HG02870 (cell line): ENCODE measurements around the gene ZIC4.

ENCODE experiments used
- ATAC-seq: cut with Tn5 transposase; IDR thresholded peaks from one replicate; pipeline ENCODE4 v1.9.1; 2021; ENCODE audit warnings: mild to moderate bottlenecking, moderate library complexity; ENCODE audit not compliant: unreplicated experiment

ZIC4 gene

GRCh38 chr3:147405231-147406027 lies 914 bp downstream of the ZIC4 start:
- ATAC-seq = no peak

DNA sequence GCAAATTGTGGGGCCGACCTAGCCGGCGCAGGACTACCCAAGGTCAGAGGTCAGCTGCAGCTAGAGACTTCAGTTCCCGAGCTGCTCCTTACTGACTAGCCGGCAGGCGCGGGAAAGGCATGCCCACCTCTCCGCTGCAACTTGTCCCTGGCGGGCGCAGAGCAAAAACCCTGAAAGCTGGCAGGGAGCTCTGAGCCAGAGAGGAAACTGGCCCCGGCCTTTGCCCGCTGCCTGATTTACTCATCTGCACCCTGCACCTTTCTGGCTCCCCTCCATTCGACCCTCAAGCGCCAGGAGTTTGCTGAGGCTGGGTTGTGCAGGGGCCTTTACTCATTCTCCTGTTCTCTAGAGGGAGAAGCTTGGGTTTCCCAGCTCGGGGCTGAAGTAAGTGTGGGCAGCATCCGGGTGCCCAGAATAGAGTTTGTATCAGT lies 1.5 kb downstream of the ZIC4 start:
- ATAC-seq = no peak

DNA sequence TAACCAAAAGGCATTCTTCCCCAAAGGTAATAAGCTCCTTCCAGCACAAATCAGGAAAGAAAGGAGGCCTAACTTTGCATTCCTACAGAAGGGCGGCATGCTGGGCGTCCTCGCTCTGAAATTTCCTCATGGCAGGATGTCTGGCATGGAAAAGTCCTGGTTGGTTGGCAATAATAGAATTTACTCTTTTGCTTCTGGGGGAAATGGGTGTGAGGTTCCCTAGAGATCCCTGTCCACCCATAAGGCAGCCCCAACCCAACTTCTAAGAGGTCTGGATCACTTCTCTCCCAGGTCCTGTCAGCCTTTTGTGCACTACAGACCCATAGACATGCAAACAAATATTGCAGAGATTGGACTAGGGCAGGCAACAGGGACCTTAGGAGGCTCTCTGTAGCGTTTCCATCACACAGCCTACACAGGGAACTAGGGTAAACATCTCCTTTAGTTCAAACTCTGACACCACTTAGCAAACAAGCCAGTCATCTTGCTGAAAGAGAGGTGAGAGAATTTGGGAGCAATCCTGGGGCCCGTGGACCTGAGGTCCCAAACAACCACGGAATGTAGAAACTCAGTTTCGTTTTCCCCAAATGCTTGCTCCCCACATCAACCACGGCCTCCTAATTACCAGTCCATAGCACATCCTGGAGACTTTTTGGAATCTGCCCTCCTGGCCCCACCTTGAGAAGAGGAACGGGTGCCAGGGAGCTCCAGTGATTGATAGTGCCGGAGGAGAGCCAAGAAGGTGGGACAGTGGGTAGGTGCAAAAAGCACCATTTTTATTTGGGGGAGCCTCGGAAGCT lies 2.1 kb downstream of the ZIC4 start:
- no peak for ATAC-seq

DNA sequence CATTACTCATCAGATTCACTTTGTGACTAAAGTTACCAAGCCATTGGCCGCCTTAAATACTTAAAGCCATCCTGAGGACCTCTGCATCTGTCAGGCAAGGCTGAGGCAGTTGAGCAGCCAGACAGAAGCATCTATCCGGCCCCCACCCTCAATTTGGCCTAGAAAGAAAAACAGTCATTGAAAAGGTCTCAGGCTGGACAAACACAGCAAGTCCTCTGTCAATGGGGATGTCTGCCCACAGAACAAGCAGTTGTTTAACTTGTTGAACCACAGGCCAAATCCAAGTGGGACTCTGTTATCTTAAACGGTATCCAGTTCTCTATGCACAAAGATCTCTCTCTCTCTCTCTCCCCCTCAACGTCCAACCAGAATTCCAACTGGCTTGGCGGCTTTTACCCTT lies 2.8 kb downstream of the ZIC4 start:
- no peak for ATAC-seq

- ATAC-seq = no peak
Measured at GRCh38 chr3:147402159-147402558, 4.2 kb downstream of the ZIC4 start.

DNA sequence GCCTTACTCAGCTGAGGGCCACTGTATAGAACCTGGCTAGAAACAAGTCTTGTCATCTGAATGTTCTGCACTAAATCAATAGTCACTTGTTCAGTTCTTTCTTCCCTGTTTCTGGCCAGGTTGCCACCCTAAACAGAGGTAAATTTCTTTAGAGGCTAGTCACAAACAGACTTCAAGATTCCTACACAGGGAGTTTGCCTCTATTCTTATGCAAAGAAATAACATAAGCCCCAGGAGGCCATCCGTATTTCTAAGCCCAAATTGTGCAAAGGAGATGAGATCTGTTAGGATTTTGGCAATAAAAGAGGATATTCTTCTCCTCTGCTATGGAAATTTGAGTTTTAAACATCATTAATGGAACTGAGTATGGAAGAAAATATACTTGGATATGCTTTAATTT lies 4.9 kb downstream of the ZIC4 start:
- no peak for ATAC-seq

DNA sequence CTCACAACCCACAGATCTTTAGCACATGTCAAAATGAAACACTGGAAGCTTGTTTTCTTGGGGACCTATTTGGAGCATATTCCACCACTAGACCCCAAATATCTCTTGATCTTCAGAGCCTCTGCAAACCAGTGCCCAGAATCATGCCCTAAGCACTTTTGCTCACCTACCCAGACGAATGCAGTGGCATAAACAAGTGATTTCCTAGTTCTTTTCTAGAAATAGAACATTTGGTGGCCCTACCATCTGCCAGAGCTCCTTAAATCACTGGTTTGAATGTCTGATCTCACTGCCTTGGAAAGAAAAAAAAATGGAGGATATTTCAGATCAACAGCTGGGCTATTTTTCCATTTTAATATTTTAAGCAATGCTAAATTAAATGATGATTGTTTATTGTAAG lies 5.3 kb downstream of the ZIC4 start:
- no peak for ATAC-seq

GRCh38 chr3:147400111-147400510 lies 6.2 kb downstream of the ZIC4 start:
- no peak for ATAC-seq

GRCh38 chr3:147398813-147399534 lies 7.4 kb downstream of the ZIC4 start:
- no peak for ATAC-seq

DNA sequence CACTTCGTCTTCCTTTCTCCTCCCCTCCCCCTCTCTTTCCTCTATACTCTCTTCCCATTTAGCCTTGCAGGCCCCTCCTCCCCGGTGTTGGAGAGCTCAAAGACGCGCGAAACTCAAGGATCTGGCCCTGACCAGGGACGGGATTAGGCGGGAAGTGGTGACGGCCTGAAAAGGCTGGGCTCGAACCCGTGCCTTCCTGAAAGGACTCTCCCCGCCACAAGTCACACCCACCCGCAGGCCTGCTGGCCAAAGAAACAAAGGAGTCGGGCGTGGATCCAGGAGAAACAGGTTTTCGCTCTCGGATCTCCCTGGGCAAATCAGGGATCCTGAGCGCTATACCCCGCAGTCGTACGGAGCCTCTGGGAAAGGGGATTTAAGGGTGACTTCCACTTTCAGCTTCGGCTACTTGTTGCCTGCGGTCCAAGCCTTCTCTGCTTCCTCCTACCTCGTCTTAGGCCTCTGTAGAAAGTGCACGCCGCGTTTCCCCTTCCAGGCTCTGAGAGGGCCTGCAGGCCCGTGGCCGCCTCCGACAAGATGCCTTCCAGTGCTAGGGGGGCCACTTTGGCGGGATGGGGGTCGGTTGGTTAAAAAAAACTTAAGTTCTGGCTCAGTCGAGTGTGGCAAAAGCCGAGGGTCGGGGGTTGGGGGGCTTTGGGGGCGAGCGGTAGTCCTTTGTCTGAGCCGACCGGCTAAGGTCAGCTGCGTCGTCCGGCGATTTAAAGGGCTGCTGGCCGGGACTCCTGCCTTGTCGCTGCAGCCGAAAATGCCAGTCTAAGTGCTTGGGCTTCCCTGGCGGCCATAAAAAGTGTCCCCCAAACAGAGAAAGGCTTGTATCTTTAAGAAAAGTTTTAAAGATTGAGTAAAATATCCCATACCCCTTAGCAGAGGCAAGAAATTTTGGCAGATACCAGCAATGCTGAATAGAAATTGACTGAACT lies 8.2 kb downstream of the ZIC4 start:
- ATAC-seq = no peak

- no peak for ATAC-seq
Measured at GRCh38 chr3:147397155-147397874, 9.0 kb downstream of the ZIC4 start.

- no peak for ATAC-seq
Measured at GRCh38 chr3:147396712-147397046, 9.7 kb downstream of the ZIC4 start.

DNA sequence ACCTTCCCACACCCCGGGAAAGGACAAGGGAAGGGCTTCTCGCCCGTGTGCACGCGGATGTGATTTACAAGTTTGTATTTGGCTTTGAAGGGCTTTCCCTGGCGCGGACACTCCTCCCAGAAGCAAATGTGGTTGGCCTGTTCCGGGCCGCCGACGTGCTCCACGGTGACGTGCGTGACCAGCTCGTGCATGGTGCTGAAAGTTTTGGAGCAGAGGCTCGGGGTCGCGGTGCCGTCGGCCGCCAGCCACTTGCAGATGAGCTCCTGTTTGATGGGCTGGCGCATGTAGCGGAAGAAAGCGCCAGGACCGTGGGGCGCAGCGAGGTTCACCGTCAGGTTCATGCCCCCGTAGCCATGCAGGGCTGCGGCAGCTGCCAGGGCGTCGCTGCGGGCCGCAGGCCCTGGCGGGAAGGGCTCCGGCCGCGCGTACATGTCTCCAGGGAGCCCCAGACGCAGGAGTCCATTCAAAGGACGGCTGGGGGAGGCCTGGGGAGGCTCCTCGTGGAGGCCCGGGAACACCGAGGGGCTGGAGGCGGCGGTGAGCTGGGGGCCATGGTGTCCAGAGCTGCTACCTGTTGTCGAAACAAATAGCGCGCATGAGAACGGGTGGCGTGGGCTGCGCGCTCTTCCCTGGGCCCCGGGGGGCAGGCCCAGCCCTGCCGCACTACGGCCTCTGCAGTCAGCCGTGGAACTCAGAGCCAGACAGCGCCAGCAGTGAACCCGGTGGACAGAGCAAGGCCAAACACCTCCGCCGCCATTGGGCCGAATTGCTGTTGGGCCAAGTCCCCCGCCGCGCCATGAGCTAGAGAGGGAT lies 10.2 kb downstream of the ZIC4 start:
- no peak for ATAC-seq

- ATAC-seq = no peak
Measured at GRCh38 chr3:147394884-147395225, 11.5 kb downstream of the ZIC4 start.

GRCh38 chr3:147393943-147394883 lies 12.1 kb downstream of the ZIC4 start:
- no peak for ATAC-seq

DNA sequence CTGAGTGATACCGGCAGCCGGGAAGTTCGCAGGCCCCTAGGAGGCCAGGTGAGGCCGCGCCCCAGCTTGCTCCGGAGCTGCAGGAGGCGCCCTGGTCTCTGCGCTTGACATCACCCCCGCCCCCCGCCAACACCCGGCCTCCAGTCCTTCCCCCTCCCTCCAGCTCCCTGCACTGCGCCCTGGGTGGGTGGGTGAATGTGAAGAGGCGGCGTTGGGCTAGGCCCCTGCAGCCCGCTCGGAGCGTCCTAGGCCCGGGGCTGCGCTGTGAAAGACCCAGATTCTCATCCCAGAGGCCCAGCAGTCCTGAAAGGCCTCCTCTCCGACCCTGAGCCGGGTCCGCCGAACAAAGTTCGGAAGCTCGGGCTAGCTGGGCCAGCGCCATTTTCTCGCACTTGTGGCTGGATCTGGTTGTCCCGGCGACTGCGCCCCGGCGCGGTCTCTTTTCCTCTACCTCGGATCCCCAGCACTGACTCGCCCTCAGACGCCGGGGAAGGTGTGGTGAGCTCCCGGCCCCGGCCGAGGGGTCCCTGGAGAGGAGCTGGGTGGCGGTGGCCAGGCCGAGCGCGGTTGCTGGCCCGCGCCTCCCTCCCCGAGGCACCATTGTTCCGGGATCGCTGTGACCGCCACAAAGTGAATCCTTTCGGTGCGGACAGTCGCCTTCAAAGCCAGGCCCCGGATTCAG lies 12.9 kb downstream of the ZIC4 start:
- no peak for ATAC-seq

GRCh38 chr3:147392625-147392946 lies 13.8 kb downstream of the ZIC4 start:
- no peak for ATAC-seq
